Epithelial cell of prostate (primary cell): ENCODE data around the gene DPYD.
A peak's percentile ranks its signal among the peaks of the same experiment; 100 is the strongest.

Experiments used
- DNase-seq: peaks from one replicate; pipeline ENCODE4 v3.0.0-alpha.2; 2011; ENCODE audit warnings: low read depth, low spot score
- H3K27ac ChIP-seq: fragments of 450-650 bp; 2 replicates; pipeline ENCODE4 v1.5.1; 2017; ENCODE audit warnings: mild to moderate bottlenecking

The DPYD gene

DNA sequence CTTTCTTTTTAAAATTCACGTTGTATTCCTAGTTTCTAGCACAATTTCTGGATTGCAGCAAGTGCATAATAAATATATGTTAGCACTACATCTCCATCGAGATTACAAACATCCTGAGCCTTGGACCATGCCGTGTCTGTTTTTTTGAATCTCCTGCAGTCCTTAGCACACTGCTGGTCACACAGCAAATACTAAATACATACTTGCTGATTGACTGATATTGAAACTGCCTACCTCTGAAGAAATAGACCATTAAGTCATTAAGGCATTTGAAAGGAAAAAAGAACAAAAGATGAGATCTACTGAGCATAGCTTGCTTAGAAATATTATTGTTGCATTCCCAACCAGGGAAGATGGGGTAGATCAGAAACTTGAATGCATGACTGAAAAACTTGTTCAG is 830.1 kb downstream of the DPYD start:
- no peak for DNase-seq
- H3K27ac ChIP-seq: no peak overlapping the region

GRCh38 chr1:97089173-97089572 is 831.7 kb downstream of the DPYD start:
- H3K27ac ChIP-seq: no peak overlapping the region
- no peak for DNase-seq

DNA sequence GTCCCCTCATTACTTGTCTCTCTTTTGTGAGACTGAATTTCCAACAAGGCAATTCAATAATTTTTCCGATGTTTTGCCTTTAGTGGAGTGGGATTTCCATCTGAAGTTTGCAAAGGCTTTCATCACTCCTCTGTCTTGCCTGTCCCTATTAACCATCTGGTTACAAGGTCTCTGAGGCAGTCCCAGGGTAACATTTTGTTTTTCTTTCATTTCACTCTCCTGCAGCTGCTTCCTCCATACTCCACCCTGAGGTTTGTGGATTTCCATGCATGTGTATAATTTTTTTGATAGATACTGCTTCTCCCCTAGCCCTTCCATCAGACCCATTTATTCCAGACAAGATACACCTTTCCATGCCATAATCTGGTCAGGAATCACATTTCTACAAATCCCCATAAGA is 832.4 kb downstream of the DPYD start:
- H3K27ac ChIP-seq: no peak overlapping the region
- DNase-seq: no peak

DNA sequence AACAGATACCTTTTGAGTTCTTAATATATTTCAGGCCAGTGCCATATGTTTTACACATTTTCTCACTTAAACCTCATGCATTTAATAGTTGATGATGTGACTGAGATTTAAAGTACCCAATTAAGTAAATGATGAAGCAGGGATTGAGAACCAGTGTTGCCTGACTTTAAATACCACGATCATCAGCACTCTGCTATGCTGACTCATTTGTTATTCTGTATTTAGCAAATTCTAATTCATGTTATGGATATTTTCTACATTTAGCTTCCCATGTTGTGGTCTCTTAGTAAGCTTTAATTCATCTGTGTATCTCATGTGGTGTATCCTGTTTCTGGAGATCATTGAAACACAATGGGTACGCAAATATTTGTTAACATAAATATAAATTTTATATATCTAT is 836.3 kb downstream of the DPYD start:
- DNase-seq: no peak
- H3K27ac ChIP-seq: no peak overlapping the region

DNA sequence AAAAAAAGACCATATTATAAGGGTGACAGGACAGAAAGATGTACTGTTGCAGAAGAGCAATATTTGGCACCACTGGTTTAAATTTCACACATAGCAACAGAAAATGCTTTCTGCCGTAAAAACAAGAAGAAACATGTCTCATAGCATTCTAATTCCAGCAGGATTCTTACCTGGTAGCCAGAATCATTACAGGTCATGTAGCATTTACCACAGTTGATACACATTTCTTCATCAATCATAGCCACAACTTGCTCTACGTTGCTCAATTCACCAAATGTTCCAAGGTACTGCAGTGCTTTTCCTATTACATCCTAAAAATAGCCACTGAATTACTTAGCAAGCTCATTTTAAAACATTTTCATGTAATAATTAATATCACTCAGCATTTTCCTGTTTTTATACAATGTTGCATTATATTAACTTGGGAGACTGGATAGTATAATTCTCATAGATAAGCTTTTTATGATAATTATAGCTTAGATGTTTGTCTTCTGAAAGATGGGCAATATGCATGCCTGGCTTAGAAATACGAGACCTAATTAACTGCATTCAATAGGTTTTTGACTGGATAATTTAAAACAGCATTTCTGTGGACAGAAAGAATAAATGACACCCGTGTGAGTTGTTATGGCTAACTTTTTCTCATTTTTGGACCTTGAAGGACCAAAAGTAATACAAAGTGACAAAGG is 838.5 kb downstream of the DPYD start:
- H3K27ac ChIP-seq: no peak overlapping the region
- DNase-seq: no peak

- H3K27ac ChIP-seq: no peak overlapping the region
- DNase-seq: no peak
Measured at GRCh38 chr1:97078872-97079271, 842.0 kb downstream of the DPYD start.

GRCh38 chr1:97077221-97077620 is 843.6 kb downstream of the DPYD start:
- no peak for DNase-seq
- H3K27ac ChIP-seq: no peak overlapping the region

DNA sequence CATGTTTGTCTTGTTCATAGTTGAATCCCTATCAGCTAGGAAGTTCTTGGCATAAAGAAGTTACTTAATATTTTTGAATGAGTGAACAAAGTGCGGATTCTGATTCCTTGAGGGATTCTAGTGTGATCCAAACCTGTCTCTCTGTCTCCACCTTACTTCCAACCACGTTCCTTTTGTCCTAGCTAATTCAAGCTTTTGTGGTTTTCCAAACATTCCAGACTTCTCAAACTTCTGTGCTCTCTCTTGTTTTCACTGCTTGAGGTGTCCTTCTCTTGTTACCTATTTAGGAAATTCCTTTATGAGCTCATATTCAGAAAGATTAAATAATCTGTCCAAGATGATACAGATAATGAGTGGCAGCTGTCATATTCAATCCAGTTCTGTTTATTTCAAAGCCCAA is 846.1 kb downstream of the DPYD start:
- no peak overlapping the region for H3K27ac ChIP-seq
- no peak for DNase-seq

DNA sequence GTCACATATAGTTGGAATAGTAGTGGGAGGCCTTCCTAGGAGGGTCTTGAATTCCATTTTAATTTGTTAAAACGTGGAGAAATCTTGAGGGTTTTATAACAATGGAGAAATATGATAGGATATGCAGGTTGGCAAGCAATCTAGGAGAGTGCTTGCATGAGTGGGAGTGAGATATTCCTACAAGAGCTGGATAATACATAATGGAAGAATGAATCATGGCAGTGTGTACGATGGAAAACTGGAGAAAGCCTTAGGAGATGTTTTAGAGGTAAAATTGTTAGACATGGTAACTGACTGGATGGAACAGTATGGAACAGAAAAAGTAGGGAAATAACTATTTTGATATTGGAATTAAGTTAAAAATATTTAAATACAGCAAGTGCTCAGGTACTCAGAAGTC is 846.9 kb downstream of the DPYD start:
- no peak overlapping the region for H3K27ac ChIP-seq
- no peak for DNase-seq

GRCh38 chr1:97073169-97073568 is 847.7 kb downstream of the DPYD start:
- no peak for DNase-seq
- no peak overlapping the region for H3K27ac ChIP-seq

DNA sequence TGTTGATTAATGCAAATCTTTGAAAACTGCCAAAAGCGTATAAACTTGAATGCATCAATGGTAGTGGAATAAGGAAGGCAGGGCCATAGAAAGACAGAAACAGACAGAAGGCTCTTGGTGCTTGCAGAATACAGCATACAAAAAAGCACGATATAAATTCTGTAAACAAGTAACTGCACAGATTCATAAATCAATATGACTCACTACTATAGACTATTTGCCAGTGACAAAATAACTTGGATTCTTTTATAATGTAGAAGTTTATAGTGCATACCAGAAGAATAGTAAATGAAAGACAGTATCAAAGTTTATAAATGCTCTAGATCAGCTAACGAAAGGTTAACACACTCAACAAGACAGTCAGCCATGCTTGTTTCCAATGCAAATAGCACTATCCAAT is 849.7 kb downstream of the DPYD start:
- no peak for DNase-seq
- no peak overlapping the region for H3K27ac ChIP-seq

DNA sequence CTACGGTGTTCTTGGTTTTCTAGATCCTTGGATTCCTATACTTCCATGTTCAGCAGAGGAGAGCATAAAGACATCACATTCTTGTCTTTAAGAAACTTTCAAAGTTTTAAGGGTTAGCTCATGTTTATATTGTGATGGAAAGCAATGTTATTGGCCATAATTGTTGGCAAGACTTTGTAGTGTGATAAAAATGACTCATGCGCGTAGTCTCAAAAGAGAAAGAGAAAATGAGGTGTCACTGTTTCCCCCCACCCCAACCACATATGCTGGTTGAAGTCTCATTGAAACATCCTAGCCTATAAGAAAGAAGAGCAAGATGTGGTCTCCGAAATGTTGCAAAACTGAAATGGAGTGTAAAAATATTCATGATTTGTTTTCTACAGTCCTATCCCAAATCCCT is 850.5 kb downstream of the DPYD start:
- H3K27ac ChIP-seq: no peak overlapping the region
- DNase-seq: no peak

DNA sequence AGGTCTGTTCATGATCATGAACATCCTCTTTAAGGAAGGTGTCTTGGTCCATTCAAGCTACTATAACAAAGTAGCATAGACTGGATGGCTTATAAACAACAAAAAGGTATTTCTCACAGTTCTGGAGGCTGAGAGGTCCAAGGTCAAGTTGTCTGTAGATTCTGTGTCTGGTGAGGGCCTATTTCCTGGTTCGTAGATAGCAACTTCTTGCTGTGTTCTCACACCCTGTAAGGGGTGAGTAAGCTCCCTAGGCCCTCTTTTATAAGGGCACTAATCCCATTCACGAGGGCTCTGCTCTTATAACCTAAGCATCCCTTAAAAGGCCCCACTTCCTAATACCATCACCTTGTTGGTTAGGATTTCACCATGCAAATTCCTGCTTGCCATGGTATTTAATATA is 851.5 kb downstream of the DPYD start:
- no peak for DNase-seq
- no peak overlapping the region for H3K27ac ChIP-seq

- no peak overlapping the region for H3K27ac ChIP-seq
- DNase-seq: no peak
Measured at GRCh38 chr1:97066860-97067259, 854.0 kb downstream of the DPYD start.

DNA sequence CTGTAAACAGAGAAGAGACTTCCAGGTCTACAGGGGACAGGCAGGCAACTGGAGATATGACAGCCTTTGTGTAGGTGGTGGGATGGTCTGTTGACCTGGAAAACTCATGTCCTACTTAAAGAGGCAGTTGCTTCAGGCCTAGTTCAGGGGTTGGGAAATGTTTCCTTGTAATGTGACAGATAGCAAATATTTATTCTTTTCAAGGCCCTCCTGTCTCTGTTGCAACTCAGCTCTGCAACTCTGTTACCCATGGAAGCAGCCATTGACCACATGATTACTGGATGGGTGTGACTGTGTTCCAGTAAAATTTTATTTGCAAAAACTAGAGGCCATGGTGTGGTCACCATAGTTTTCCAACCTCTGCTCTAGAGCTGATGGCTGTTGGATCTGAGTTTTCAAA is 857.3 kb downstream of the DPYD start:
- DNase-seq: peak; percentile 27
- H3K27ac ChIP-seq: peak overlapping the region; percentile 44

DNA sequence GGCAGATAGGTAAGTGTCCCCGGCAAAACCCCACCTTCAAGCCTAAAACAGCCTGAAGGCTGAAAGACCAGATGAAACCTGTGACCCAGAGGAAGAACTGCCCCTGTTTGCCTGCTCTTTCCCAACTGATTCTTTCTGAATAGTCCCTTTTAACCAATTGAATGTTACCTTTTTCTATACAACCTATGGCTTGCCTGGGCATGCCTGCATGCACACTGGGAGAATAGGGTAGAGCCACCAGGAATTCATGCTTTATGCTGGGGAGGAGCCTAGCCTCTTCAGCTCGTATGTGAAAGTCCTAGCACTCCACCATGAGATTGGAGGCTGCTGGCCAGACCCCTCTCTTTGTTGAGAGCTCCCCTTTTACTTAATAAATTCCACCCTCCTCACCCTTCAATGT is 859.2 kb downstream of the DPYD start:
- no peak for DNase-seq
- H3K27ac ChIP-seq: peak overlapping the region; percentile 44

DNA sequence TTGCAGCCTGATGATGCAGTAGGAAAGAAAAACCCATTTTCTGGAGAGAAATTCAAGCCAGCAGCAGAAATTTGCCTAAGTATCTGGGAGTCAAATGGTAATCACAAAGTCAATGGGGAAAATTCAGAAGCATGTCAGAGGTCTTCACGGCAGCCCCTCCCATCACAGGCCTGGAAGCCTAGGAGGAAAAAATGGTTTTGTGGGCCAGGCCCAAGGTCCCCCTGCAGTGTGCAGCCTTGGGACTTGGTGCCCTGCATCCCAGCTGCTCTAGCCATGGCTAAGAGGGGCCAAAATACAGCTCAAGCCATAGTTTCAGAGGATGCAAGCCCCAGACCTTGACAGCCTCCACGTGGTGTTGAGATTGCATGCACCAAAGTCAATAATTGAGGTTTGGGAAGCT is 864.4 kb downstream of the DPYD start:
- DNase-seq: no peak

GRCh38 chr1:97053268-97053667 is 867.6 kb downstream of the DPYD start:
- DNase-seq: no peak
- no peak overlapping the region for H3K27ac ChIP-seq

More for the DNA sequence above, 864.4 kb downstream of the DPYD start:
- H3K27ac ChIP-seq: no peak overlapping the region

DNA sequence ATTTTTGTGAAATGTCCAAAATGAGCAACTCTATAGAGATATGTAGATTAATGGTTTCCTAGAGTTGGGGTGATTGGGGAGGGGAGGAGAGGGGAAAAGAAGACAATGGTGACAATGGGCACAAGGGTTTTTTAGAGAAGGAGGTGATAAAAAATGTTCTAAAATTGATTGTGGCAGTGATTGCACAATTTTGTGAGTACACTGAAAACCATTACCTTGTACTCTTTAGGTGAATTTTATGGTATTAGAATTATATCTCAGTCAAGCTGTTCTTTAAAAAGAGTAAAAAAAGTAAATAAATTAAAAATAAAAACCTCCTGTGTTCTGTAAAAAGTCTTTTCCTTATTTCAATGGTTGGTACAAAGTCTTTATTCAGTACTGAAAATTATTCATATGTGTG is 869.0 kb downstream of the DPYD start:
- DNase-seq: no peak

DNA sequence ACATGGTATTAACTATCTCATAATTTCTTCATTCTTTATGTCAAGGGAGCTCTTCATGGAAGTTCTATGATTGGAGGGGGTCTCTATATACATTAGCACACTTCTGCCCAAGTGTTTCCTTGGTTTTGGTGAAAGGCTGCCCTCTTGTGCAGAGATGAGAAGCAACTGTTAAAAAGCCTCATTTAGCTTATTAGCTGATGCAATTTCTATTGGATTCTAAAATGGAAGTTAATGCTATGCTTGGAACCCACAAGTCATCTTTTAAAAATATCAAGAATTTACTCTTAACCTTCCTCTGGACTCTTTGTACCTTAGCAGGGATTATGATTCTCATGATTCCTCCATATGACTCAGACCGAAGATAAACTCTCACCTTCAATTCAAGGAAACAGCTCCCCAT is 870.3 kb downstream of the DPYD start:
- H3K27ac ChIP-seq: no peak overlapping the region
- DNase-seq: no peak

More for the DNA sequence above, 869.0 kb downstream of the DPYD start:
- no peak overlapping the region for H3K27ac ChIP-seq

GRCh38 chr1:97047421-97047793 is 873.4 kb downstream of the DPYD start:
- no peak overlapping the region for H3K27ac ChIP-seq
- DNase-seq: no peak

DNA sequence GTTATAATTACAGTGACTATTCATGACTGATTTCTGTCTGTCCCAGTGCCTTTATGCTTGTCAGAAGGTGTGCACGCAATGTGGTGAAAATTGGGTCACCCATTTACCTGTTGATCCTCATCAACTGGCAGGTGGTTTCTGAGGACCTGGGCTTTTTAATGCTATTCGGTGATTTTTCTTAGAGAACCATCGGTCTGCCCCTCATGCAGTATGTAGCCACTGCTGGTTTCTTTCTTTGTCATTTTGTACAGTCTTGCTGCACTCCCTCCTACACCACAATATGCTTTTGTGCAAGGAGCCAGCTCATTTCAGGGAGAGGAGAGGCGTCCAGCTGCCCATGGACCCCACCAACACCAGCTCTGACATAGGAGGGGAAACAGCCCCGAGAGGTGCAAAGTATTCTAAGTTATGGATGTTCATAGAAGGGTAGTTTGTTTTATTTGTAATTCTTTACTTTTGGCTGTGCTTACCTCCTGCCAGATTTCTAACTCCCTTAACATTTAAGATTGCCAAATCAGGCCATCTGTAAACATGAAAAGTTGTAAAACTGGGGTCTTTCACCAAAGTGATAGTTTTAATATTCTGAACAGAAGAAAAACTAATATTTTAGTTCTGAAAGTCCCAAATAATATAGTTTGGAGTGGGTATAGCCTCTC is 873.9 kb downstream of the DPYD start:
- no peak overlapping the region for H3K27ac ChIP-seq
- DNase-seq: no peak
